ENCODE data around the gene HRH3.

Gene HRH3

DNA sequence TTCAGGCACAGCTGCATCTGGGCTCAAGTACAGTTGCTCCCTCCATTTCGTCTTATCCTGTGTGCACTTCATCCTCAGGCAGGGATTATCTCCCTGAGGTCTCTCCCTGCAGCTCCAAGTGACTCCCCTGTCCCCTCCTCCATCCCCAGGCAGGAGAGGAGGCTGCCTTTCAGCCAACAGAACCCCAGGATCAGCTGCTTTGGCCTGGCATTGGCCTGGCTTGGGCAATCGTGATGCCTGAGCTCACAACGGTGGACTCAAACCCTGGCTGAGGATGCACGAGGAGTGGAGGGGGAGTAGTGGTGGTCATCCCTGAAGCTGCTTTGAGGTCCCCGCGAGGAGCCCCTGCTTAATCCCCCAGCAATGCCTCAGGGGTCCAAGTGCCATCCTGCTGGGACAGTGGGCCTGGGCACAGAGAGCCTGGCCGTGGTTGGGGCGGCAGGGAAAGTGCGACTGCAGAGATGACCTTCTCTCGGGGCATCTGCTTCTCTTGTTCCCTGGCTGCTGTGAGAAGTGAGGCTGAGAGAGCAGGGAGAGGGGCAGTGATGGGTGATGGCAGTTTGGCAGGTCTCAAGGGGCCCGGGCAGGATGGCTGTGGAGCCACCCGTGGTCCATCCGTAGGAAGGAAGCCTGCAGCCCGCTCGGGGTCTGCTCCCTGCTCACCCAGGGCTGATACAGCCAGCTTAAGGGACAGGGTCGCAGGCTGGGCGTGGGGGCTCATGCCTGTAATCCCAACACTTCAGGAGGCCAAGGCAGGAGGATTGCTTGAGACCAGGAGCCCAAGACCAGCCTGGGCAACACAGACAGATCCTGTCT lies 6.0 kb upstream of the HRH3 start:
- Histone ChIP-seq H3K9me3 (ENCODE audit: control insufficient read depth, low read length) (no peaks in the 10 kb centered on the region), H3K27me3 (replicated peaks; ENCODE audit: control insufficient read depth, insufficient read depth, low read length, poor library complexity, severe bottlenecking) (peaks cover 17% of the 10 kb centered on the region)
- no peak for DNase-seq

GRCh38 chr20:62225026-62225425 lies 4.9 kb upstream of the HRH3 start:
- no peak for DNase-seq
- Histone ChIP-seq H3K27ac (ENCODE audit: insufficient read depth, low read length, poor library complexity, severe bottlenecking) (no peak overlapping the region), H3K36me3 (ENCODE audit: control insufficient read depth, insufficient read depth, low read length) (no peaks in the 10 kb centered on the region), H3K27me3 (replicated peaks; ENCODE audit: control insufficient read depth, insufficient read depth, low read length, poor library complexity, severe bottlenecking) (peaks cover 17% of the 10 kb centered on the region), H3K9me3 (ENCODE audit: control insufficient read depth, low read length) (no peaks in the 10 kb centered on the region), H3K4me3 (ENCODE audit: insufficient read depth, low read depth, low read length, poor library complexity, severe bottlenecking) (no peak overlapping the region), H3K4me1 (ENCODE audit: control insufficient read depth, insufficient read depth, low read length, poor library complexity, severe bottlenecking) (peaks cover 5% of the 10 kb centered on the region)

More for the DNA sequence above, 6.0 kb upstream of the HRH3 start:
- Histone ChIP-seq H3K36me3 (ENCODE audit: control insufficient read depth, insufficient read depth, low read length) (no peaks in the 10 kb centered on the region), H3K4me3 (ENCODE audit: insufficient read depth, low read depth, low read length, poor library complexity, severe bottlenecking) (no peak overlapping the region), H3K4me1 (ENCODE audit: control insufficient read depth, insufficient read depth, low read length, poor library complexity, severe bottlenecking) (no peaks in the 10 kb centered on the region), H3K27ac (ENCODE audit: insufficient read depth, low read length, poor library complexity, severe bottlenecking) (no peak overlapping the region)

DNA sequence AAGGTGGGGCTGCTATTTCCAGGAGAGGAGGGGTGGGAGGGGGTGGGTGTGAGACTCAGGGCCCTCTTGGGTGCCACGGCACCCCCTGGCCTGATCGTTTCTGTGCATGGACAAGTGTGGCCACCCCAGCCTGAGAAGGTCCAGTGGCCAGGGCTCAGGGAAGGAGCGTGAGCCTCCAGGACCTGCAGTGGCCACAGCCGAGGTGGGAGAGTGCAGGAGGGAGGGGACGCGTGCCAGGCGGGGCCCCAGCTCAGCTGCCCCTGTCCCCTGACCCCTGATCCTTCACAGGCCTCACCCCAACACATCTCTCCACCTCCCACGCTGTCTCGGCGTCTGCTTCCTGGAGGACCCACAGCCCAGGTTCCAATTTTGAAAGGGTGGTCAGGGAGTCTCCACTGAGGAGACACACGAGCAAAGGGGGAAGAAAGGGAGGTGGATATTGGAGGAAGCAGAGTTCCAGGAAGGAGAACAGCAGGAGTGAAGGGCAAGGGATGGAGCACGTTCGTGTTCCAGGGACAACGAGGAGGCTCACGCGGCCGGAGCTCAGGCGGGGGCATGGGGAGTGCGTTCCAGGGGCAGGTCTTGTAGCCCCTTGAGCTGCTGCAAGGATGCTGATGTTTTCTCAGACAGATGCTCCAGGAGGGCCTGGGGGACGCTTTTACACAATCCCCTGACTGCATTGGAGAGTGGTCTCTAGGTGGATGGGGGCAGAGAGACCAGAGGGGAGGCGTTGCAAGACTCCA lies 4.2 kb upstream of the HRH3 start:
- no peaks in the 10 kb centered on the region for H3K9me3 ChIP-seq (ENCODE audit: control insufficient read depth, low read length)
- H3K27ac ChIP-seq (ENCODE audit: insufficient read depth, low read length, poor library complexity, severe bottlenecking): no peak overlapping the region
- no peak for DNase-seq
- H3K27me3 ChIP-seq (replicated peaks; ENCODE audit: control insufficient read depth, insufficient read depth, low read length, poor library complexity, severe bottlenecking): peaks cover 21% of the 10 kb centered on the region
- H3K36me3 ChIP-seq (ENCODE audit: control insufficient read depth, insufficient read depth, low read length): no peaks in the 10 kb centered on the region
- no peak overlapping the region for H3K4me3 ChIP-seq (ENCODE audit: insufficient read depth, low read depth, low read length, poor library complexity, severe bottlenecking)
- peaks cover 9% of the 10 kb centered on the region for H3K4me1 ChIP-seq (ENCODE audit: control insufficient read depth, insufficient read depth, low read length, poor library complexity, severe bottlenecking)

GRCh38 chr20:62223571-62223970 lies 3.5 kb upstream of the HRH3 start:
- no peaks in the 10 kb centered on the region for H3K36me3 ChIP-seq (ENCODE audit: control insufficient read depth, insufficient read depth, low read length)
- no peak overlapping the region for H3K4me3 ChIP-seq (ENCODE audit: insufficient read depth, low read depth, low read length, poor library complexity, severe bottlenecking)
- peaks cover 28% of the 10 kb centered on the region for H3K27me3 ChIP-seq (replicated peaks; ENCODE audit: control insufficient read depth, insufficient read depth, low read length, poor library complexity, severe bottlenecking)
- no peaks in the 10 kb centered on the region for H3K9me3 ChIP-seq (ENCODE audit: control insufficient read depth, low read length)
- H3K4me1 ChIP-seq (ENCODE audit: control insufficient read depth, insufficient read depth, low read length, poor library complexity, severe bottlenecking): peaks cover 10% of the 10 kb centered on the region
- no peak for DNase-seq
- no peak overlapping the region for H3K27ac ChIP-seq (ENCODE audit: insufficient read depth, low read length, poor library complexity, severe bottlenecking)

DNA sequence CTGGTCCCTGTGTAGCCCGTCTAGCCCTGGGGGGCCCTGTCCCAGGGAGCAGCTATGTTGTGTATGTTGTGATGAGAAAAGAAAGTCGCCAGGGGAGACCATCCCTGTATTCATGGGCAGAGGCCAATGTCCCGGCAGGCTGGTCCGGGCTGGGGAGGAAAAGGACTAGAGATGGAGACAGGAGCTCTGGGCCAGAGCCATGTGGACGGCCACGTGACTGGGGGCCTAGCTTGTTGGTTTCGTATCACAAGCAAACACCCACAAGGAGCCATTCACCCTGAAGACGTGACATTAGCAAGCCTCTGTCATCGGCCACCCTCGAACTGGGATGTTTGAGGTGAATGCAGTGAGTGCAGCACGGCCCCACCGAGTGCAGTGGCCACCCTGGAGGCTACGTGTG lies 2.9 kb upstream of the HRH3 start:
- Histone ChIP-seq H3K9me3 (ENCODE audit: control insufficient read depth, low read length) (no peaks in the 10 kb centered on the region), H3K36me3 (ENCODE audit: control insufficient read depth, insufficient read depth, low read length) (no peaks in the 10 kb centered on the region), H3K27ac (ENCODE audit: insufficient read depth, low read length, poor library complexity, severe bottlenecking) (no peak overlapping the region), H3K4me3 (ENCODE audit: insufficient read depth, low read depth, low read length, poor library complexity, severe bottlenecking) (no peak overlapping the region), H3K27me3 (replicated peaks; ENCODE audit: control insufficient read depth, insufficient read depth, low read length, poor library complexity, severe bottlenecking) (peaks cover 34% of the 10 kb centered on the region), H3K4me1 (ENCODE audit: control insufficient read depth, insufficient read depth, low read length, poor library complexity, severe bottlenecking) (peaks cover 10% of the 10 kb centered on the region)
- no peak for DNase-seq

DNA sequence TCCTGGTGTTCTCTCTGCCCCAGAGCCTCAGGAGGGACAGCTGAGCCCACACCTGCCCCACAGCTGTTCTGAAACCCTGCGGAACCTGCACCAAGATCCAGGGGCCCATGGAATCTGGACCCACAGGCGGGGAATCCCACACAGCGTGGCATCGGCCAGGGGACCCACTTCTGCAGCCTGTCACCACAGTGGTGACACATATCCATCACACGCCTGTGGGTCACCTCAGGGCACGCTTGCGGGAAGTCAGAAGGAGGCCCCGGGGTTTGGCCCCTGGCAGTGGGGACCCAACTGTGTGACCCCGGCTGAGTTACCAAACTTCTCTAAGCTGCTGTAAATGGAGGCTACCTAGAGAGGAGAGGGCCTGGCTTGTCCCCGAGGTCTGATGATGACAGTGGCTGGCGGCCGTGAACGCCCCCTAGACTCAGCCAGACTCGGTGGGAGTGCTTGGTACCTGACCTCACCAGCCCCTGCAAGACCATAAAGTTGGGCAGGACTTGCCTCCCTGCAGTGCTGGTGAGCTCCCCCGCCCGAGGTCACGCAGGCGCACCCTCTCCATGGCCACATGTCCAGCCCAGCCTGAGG lies 2.3 kb upstream of the HRH3 start:
- peaks cover 10% of the 10 kb centered on the region for H3K4me1 ChIP-seq (ENCODE audit: control insufficient read depth, insufficient read depth, low read length, poor library complexity, severe bottlenecking)
- H3K36me3 ChIP-seq (ENCODE audit: control insufficient read depth, insufficient read depth, low read length): no peaks in the 10 kb centered on the region
- H3K4me3 ChIP-seq (ENCODE audit: insufficient read depth, low read depth, low read length, poor library complexity, severe bottlenecking): no peak overlapping the region
- H3K27me3 ChIP-seq (replicated peaks; ENCODE audit: control insufficient read depth, insufficient read depth, low read length, poor library complexity, severe bottlenecking): peaks cover 41% of the 10 kb centered on the region
- DNase-seq: no peak
- H3K27ac ChIP-seq (ENCODE audit: insufficient read depth, low read length, poor library complexity, severe bottlenecking): no peak overlapping the region
- H3K9me3 ChIP-seq (ENCODE audit: control insufficient read depth, low read length): no peaks in the 10 kb centered on the region

DNA sequence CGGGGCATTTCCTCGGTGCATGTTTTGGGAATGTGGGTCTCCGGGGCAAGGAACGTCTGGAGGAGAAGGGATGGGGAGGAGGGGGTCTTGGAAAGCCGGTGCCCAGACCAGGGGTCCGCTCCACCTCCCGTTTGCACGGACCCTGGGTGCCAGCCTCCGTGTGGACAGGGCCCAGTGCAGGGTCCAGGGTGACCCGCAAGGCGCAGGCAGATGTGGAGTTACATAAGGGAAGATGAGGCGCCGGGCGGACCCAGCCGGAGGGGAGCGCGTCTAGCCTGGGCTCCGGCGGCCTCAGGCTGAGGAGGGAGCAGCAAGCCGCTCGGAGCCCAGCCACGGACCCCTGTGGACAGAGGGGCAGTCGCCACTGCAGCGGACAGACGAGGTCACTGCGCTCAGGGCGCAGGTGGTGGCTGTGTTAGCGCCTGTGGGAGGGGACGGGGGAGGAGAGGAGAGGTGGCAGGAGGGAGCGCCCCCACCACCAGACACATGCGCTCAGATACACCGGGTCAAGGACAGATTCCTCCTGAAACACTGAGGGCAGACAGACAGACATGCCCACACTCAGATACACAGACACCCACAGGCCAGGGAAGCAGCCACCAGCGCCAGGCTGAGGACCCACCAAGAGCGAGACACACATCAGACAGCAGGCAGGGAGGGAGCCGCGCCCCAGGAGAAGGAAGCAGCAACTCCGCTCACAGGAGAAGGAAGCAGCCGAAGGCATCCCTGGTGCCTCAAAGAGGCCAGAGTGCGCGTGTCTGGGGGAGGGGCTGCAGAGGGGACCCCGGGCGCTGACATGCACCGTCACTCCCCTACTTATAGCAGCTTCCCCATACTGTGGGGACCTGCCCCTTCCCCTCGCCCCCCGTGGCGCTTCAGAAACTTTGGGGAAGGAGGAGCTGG lies 839 bp upstream of the HRH3 start:
- no peaks in the 10 kb centered on the region for H3K36me3 ChIP-seq (ENCODE audit: control insufficient read depth, insufficient read depth, low read length)
- peaks cover 10% of the 10 kb centered on the region for H3K4me1 ChIP-seq (ENCODE audit: control insufficient read depth, insufficient read depth, low read length, poor library complexity, severe bottlenecking)
- no peaks in the 10 kb centered on the region for H3K9me3 ChIP-seq (ENCODE audit: control insufficient read depth, low read length)
- H3K27me3 ChIP-seq (replicated peaks; ENCODE audit: control insufficient read depth, insufficient read depth, low read length, poor library complexity, severe bottlenecking): peaks cover 42% of the 10 kb centered on the region
- no peak overlapping the region for H3K27ac ChIP-seq (ENCODE audit: insufficient read depth, low read length, poor library complexity, severe bottlenecking)
- DNase-seq: no peak
- H3K4me3 ChIP-seq (ENCODE audit: insufficient read depth, low read depth, low read length, poor library complexity, severe bottlenecking): no peak overlapping the region

DNA sequence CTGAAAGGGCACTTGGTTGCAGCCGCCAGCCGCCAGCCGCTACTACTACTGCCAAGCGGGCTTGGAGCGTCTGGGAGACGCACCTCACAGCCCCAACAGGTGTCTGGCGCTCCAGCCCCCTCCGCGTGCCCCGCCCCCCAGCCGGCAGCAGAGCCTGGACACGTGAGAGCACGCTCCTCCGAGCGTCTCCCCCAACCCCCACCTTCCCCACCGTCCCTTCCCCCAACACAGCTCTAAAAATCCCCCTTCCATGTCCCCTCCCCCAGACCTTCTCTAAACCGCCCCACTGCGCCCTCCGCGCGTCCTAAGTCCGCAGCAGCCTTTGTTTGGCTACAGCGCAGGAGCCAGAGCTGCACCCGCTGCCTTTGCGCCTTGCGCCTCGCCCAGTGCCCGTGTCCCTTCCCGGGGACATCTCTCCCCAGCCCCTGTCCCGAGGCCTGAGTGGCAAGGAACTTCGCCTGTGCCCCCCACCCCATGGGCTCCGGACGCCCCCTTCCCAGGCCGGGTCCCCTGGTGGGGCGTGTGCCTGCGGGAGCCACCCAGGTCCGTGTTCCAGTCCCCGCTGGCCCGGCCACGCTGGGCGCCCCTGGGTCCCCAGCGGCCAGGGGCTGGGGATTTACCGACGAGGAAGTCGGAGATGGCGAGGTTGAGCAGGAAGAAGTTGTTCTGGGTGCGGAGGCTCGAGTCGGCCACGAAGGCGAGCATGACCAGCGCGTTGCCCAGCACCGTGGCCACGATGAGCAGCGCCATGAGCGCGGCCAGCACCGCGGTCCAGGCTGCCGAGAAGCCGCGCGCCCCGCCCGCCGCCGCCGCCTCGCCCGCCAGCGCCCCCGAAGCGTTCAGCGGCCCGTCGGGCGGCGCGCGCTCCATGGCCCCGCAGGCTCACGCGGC lies 732 bp downstream of the HRH3 start:
- Histone ChIP-seq H3K4me1 (ENCODE audit: control insufficient read depth, insufficient read depth, low read length, poor library complexity, severe bottlenecking) (peaks cover 10% of the 10 kb centered on the region), H3K36me3 (ENCODE audit: control insufficient read depth, insufficient read depth, low read length) (no peaks in the 10 kb centered on the region), H3K9me3 (ENCODE audit: control insufficient read depth, low read length) (no peaks in the 10 kb centered on the region), H3K27me3 (replicated peaks; ENCODE audit: control insufficient read depth, insufficient read depth, low read length, poor library complexity, severe bottlenecking) (peaks cover 42% of the 10 kb centered on the region), H3K27ac (ENCODE audit: insufficient read depth, low read length, poor library complexity, severe bottlenecking) (no peak overlapping the region), H3K4me3 (ENCODE audit: insufficient read depth, low read depth, low read length, poor library complexity, severe bottlenecking) (no peak overlapping the region)
- no peak for DNase-seq
